SK-N-SH treated with all-trans-retinoic acid at 6 μM for 48 hours (cell line): ENCODE data around the gene COBL.

Source experiments
- ATAC-seq: fragments of 200-7000 bp; cut with Tn5 transposase; 3 replicates; pipeline ENCODE4 v1.9.1; 2020; ENCODE audit warnings: mild to moderate bottlenecking, moderate library complexity
- ARNTL ChIP-seq: fragments of 450-650 bp; formaldehyde crosslinking; IDR thresholded peaks from 2 replicates; pipeline ENCODE4 v1.5.0; 2020; ENCODE audit warnings: low read depth, mild to moderate bottlenecking, moderate library complexity, borderline replicate concordance
- BACH2 ChIP-seq: fragments of 250-450 bp; sonication (Bioruptor Pico); IDR thresholded peaks from 2 replicates; pipeline ENCODE4 v1.9.0; 2021; ENCODE audit warnings: mild to moderate bottlenecking, borderline replicate concordance
- CSDC2 ChIP-seq: fragments of 250-450 bp; sonication (Bioruptor Pico); IDR thresholded peaks from 2 replicates; pipeline ENCODE4 v1.5.0; 2020; ENCODE audit warnings: mild to moderate bottlenecking, moderate library complexity
- CSRNP3 ChIP-seq: fragments of 250-450 bp; sonication (Bioruptor Pico); IDR thresholded peaks from 2 replicates; pipeline ENCODE4 v1.5.1; 2021; ENCODE audit warnings: mild to moderate bottlenecking, moderate library complexity
- ESRRG ChIP-seq: fragments of 250-450 bp; sonication (Bioruptor Pico); IDR thresholded peaks from 2 replicates; pipeline ENCODE4 v1.6.1; 2021; ENCODE audit warnings: mild to moderate bottlenecking
- GLIS3 ChIP-seq: fragments of 250-450 bp; sonication (Bioruptor Pico); IDR thresholded peaks from 2 replicates; pipeline ENCODE4 v1.5.0; 2020; ENCODE audit warnings: mild to moderate bottlenecking, moderate library complexity
- ISL1 ChIP-seq: fragments of 250-450 bp; sonication (Bioruptor Pico); IDR thresholded peaks from 2 replicates; pipeline ENCODE4 v2.1.2; 2022; ENCODE audit warnings: mild to moderate bottlenecking, moderate library complexity
- OSR1 ChIP-seq: fragments of 250-450 bp; sonication (Bioruptor Pico); IDR thresholded peaks from 2 replicates; pipeline ENCODE4 v1.8.0; 2022; ENCODE audit warnings: moderate library complexity, mild to moderate bottlenecking, inconsistent platforms
- PPARA ChIP-seq: fragments of 250-450 bp; sonication (Bioruptor Pico); IDR thresholded peaks from 2 replicates; pipeline ENCODE4 v1.5.0; 2020; ENCODE audit warnings: mild to moderate bottlenecking, borderline replicate concordance
- RARB ChIP-seq: fragments of 250-450 bp; sonication (Bioruptor Pico); IDR thresholded peaks from 2 replicates; pipeline ENCODE4 v1.8.0; 2021; ENCODE audit warnings: mild to moderate bottlenecking, moderate library complexity
- SNAI2 ChIP-seq: fragments of 250-450 bp; sonication (Bioruptor Pico); IDR thresholded peaks from 2 replicates; pipeline ENCODE4 v1.5.0; 2020; ENCODE audit warnings: mild to moderate bottlenecking, moderate library complexity
- TCF4 ChIP-seq: fragments of 250-450 bp; sonication (Bioruptor Pico); IDR thresholded peaks from 2 replicates; pipeline ENCODE4 v1.8.0; 2021; ENCODE audit warnings: mild to moderate bottlenecking, moderate library complexity, borderline replicate concordance
- TOX ChIP-seq: fragments of 250-450 bp; sonication (Bioruptor Pico); IDR thresholded peaks from 2 replicates; pipeline ENCODE4 v1.8.0; 2021; ENCODE audit warnings: mild to moderate bottlenecking, moderate library complexity, borderline replicate concordance
- TSHZ2 ChIP-seq: fragments of 250-450 bp; sonication (Bioruptor Pico); IDR thresholded peaks from 2 replicates; pipeline ENCODE4 v1.5.0; 2020; ENCODE audit warnings: mild to moderate bottlenecking, moderate library complexity
- ZC3H10 ChIP-seq: fragments of 250-450 bp; sonication (Bioruptor Pico); IDR thresholded peaks from 2 replicates; pipeline ENCODE4 v1.5.1; 2021; ENCODE audit warnings: mild to moderate bottlenecking, moderate library complexity
- ZFP3 ChIP-seq: fragments of 250-450 bp; sonication (Bioruptor Pico); IDR thresholded peaks from 2 replicates; pipeline ENCODE4 v1.5.0; 2020; ENCODE audit warnings: mild to moderate bottlenecking, moderate library complexity
- ZFP30 ChIP-seq: fragments of 450-650 bp; formaldehyde crosslinking; IDR thresholded peaks from 2 replicates; pipeline ENCODE4 v1.5.0; 2022; ENCODE audit warnings: mild to moderate bottlenecking, moderate library complexity
- ZNF565 ChIP-seq: fragments of 450-650 bp; formaldehyde crosslinking; conservative IDR thresholded peaks from 2 replicates; pipeline ENCODE4 v1.5.0; 2020; ENCODE audit warnings: low read depth, mild to moderate bottlenecking, moderate library complexity
- ZNF70 ChIP-seq: fragments of 450-650 bp; formaldehyde crosslinking; IDR thresholded peaks from 2 replicates; pipeline ENCODE4 v1.5.0; 2020; ENCODE audit warnings: mild to moderate bottlenecking, moderate library complexity
- ZNF8 ChIP-seq: fragments of 450-650 bp; formaldehyde crosslinking; IDR thresholded peaks from 2 replicates; pipeline ENCODE4 v1.5.0; 2020; ENCODE audit warnings: mild to moderate bottlenecking, moderate library complexity
- TF ChIP-seq, protein P1 (sequence below): fragments of 250-450 bp; sonication (Bioruptor Pico); IDR thresholded peaks from 2 replicates; pipeline ENCODE4 v1.5.1; 2020; ENCODE audit warnings: low read depth, mild to moderate bottlenecking, moderate library complexity
- TF ChIP-seq, protein P2 (sequence below): fragments of 250-450 bp; sonication (Bioruptor Pico); IDR thresholded peaks from 2 replicates; pipeline ENCODE4 v1.8.0; 2020; ENCODE audit warnings: mild to moderate bottlenecking, moderate library complexity, borderline replicate concordance
- TF ChIP-seq, protein P3 (sequence below): fragments of 250-450 bp; sonication (Bioruptor Pico); IDR thresholded peaks from 2 replicates; pipeline ENCODE4 v1.8.0; 2021; ENCODE audit warnings: low read depth, mild to moderate bottlenecking, moderate library complexity, borderline replicate concordance

COBL gene

GRCh38 chr7:51154201-51154600 lies 162.4 kb downstream of the COBL start:
- ATAC-seq: no peak
- no peak for TF ChIP-seq ZC3H10 (CRISPR knock-in tag)
- TF ChIP-seq ZNF70 (CRISPR knock-in tag): no peak
- no peak for TF ChIP-seq ZFP30 (CRISPR knock-in tag)
- TF ChIP-seq BACH2: no peak
- no peak for TF ChIP-seq ISL1 (CRISPR knock-in tag)
- no peak for TF ChIP-seq TSHZ2
- TF ChIP-seq ARNTL (CRISPR knock-in tag): no peak
- TF ChIP-seq PPARA (CRISPR knock-in tag): no peak
- TF ChIP-seq ZNF565 (CRISPR knock-in tag): no peak
- no peak for TF ChIP-seq CSRNP3 (CRISPR knock-in tag)
- no peak for TF ChIP-seq SNAI2 (CRISPR knock-in tag)
- no peak for TF ChIP-seq CSDC2
- TF ChIP-seq TOX: no peak
- TF ChIP-seq OSR1 (CRISPR knock-in tag): no peak

GRCh38 chr7:51152706-51153200 lies 163.9 kb downstream of the COBL start:
- TF ChIP-seq ZNF70 (CRISPR knock-in tag) (no peak), SNAI2 (CRISPR knock-in tag) (no peak), ESRRG (no peak), ARNTL (CRISPR knock-in tag) (no peak), GLIS3 (no peak), CSRNP3 (CRISPR knock-in tag) (no peak), ISL1 (CRISPR knock-in tag) (no peak), CSDC2 (no peak), ZNF8 (CRISPR knock-in tag) (no peak), ZC3H10 (CRISPR knock-in tag) (no peak)
- TF ChIP-seq, protein P1, sequence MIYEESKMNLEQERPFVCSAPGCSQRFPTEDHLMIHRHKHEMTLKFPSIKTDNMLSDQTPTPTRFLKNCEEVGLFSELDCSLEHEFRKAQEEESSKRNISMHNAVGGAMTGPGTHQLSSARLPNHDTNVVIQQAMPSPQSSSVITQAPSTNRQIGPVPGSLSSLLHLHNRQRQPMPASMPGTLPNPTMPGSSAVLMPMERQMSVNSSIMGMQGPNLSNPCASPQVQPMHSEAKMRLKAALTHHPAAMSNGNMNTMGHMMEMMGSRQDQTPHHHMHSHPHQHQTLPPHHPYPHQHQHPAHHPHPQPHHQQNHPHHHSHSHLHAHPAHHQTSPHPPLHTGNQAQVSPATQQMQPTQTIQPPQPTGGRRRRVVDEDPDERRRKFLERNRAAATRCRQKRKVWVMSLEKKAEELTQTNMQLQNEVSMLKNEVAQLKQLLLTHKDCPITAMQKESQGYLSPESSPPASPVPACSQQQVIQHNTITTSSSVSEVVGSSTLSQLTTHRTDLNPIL: no peak
- no peak for ATAC-seq

GRCh38 chr7:51151455-51151854 lies 165.2 kb downstream of the COBL start:
- ATAC-seq: no peak
- TF ChIP-seq ESRRG: no peak
- TF ChIP-seq ISL1 (CRISPR knock-in tag): no peak
- TF ChIP-seq CSRNP3 (CRISPR knock-in tag): no peak
- no peak for TF ChIP-seq TSHZ2
- TF ChIP-seq, protein P2, sequence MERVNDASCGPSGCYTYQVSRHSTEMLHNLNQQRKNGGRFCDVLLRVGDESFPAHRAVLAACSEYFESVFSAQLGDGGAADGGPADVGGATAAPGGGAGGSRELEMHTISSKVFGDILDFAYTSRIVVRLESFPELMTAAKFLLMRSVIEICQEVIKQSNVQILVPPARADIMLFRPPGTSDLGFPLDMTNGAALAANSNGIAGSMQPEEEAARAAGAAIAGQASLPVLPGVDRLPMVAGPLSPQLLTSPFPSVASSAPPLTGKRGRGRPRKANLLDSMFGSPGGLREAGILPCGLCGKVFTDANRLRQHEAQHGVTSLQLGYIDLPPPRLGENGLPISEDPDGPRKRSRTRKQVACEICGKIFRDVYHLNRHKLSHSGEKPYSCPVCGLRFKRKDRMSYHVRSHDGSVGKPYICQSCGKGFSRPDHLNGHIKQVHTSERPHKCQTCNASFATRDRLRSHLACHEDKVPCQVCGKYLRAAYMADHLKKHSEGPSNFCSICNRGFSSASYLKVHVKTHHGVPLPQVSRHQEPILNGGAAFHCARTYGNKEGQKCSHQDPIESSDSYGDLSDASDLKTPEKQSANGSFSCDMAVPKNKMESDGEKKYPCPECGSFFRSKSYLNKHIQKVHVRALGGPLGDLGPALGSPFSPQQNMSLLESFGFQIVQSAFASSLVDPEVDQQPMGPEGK (CRISPR knock-in tag): no peak
- no peak for TF ChIP-seq SNAI2 (CRISPR knock-in tag)
- no peak for TF ChIP-seq ZNF70 (CRISPR knock-in tag)
- TF ChIP-seq, protein P3, sequence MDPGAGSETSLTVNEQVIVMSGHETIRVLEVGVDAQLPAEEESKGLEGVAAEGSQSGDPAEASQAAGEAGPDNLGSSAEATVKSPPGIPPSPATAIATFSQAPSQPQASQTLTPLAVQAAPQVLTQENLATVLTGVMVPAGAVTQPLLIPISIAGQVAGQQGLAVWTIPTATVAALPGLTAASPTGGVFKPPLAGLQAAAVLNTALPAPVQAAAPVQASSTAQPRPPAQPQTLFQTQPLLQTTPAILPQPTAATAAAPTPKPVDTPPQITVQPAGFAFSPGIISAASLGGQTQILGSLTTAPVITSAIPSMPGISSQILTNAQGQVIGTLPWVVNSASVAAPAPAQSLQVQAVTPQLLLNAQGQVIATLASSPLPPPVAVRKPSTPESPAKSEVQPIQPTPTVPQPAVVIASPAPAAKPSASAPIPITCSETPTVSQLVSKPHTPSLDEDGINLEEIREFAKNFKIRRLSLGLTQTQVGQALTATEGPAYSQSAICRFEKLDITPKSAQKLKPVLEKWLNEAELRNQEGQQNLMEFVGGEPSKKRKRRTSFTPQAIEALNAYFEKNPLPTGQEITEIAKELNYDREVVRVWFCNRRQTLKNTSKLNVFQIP: no peak
- TF ChIP-seq ZNF8 (CRISPR knock-in tag): no peak
- TF ChIP-seq OSR1 (CRISPR knock-in tag): no peak
- TF ChIP-seq ZFP3 (CRISPR knock-in tag): no peak
- TF ChIP-seq ZFP30 (CRISPR knock-in tag): no peak
- TF ChIP-seq TCF4 (CRISPR knock-in tag): no peak
- TF ChIP-seq RARB (CRISPR knock-in tag): no peak
- TF ChIP-seq PPARA (CRISPR knock-in tag): no peak
